Activated naive CD4-positive, alpha-beta T cell treated with anti-CD3 and anti-CD28 coated beads, Interleukin-2, amount 10 ng/mL, durations not matched to agents 7 days and 5 days (primary cell): ENCODE measurements around the gene MYMX.

Source experiments
- CTCF ChIA-PET: fragments of 350-600 bp; sonication (Branson Sonifier 250); formaldehyde crosslinking; loops from one replicate; lab custom pipeline; 2021; ENCODE audit warnings: antibody characterized with exemption; lab: Charles Lee
- DNase-seq: peaks from one replicate; pipeline ENCODE4 v3.0.0-alpha.2; 2020
- H3K27ac Mint-ChIP-seq: one replicate; pipeline ENCODE4 v1.8.0; 2021; ENCODE audit warnings: mild to moderate bottlenecking, moderate library complexity, mixed read lengths
- H3K27me3 Mint-ChIP-seq: one replicate; pipeline ENCODE4 v1.8.0; 2021; ENCODE audit warnings: mild to moderate bottlenecking, mixed read lengths
- H3K36me3 Mint-ChIP-seq: one replicate; pipeline ENCODE4 v1.8.0; 2021; ENCODE audit warnings: mixed read lengths
- H3K4me1 Mint-ChIP-seq: one replicate; pipeline ENCODE4 v1.8.0; 2021; ENCODE audit warnings: mixed read lengths
- H3K4me3 Mint-ChIP-seq: one replicate; pipeline ENCODE4 v1.8.0; 2021; ENCODE audit warnings: mild to moderate bottlenecking, moderate library complexity, mixed read lengths
- H3K9me3 Mint-ChIP-seq: one replicate; pipeline ENCODE4 v1.8.0; 2021; ENCODE audit warnings: mixed read lengths

MYMX gene

GRCh38 chr6:44219053-44219814 is 2.5 kb downstream of the MYMX start:
- CTCF ChIA-PET = interaction anchor here (0.7 to 1.0 kb wide), 2 partner anchors 42 to 46 kb away, joined by 3 to 4 read pairs; no protein-coding TSS in a partner anchor
- peak; percentile 50 for DNase-seq
- Mint-ChIP-seq H3K4me1 (peaks cover 37% of the 10 kb centered on the region), H3K27ac (no peak overlapping the region), H3K27me3 (peaks cover 64% of the 10 kb centered on the region), H3K4me3 (no peak overlapping the region), H3K9me3 (no peaks in the 10 kb centered on the region), H3K36me3 (no peaks in the 10 kb centered on the region)

DNA sequence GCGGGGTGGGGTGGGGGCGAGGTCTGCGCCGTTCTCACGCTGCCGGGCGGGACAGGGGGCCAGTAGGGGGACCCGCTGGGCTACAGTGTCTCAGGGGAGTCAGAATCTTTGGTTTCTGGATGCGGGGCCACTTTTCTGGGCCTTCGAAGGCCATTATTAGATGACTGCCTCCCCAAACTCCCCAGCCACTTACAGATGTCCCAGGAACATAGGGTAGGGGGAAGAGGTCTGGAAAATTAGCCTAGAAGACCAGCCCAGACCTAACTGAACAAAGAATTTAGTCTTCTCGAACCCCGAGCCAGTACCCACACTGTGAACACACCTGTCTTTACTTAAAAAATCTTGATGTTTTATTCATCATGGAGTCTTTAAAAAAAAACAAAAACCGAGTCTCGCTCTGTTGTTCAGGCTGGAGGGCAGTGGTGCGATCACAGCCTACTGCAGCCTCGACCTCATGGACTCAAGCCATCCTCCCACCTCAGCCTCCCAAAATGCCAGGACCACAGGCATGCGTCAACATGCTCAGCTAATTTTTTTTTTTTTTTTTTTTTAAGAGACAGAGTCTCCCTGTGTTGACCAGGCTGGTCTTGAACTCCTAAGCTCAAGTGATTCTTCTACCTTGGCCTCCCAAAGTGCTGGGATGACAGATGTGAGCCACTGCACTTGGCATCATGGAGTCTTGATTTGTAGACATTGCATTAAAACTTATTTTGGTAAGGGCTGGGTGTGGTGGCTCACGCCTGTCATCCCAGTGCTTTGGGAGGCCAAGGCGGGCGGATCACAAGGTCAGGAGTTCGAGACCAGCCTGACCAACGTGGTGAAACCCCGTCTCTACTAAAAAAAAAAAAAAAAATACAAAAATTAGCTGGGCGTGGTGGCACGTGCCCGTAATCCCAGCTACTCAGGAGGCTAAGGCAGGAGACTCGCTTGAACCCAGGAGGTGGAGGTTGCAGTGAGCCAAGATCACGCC is 3.4 kb downstream of the MYMX start:
- H3K27ac Mint-ChIP-seq = no peak overlapping the region
- no peaks in the 10 kb centered on the region for H3K36me3 Mint-ChIP-seq
- CTCF ChIA-PET = interaction anchor here (0.7 to 1.9 kb wide), 4 partner anchors 15 to 330 kb away, joined by 3 to 8 read pairs (median 4); no protein-coding TSS in a partner anchor
- DNase-seq = no peak
- H3K9me3 Mint-ChIP-seq = no peaks in the 10 kb centered on the region
- peaks cover 46% of the 10 kb centered on the region for H3K4me1 Mint-ChIP-seq
- no peak overlapping the region for H3K4me3 Mint-ChIP-seq
- H3K27me3 Mint-ChIP-seq = peaks cover 60% of the 10 kb centered on the region

- CTCF ChIA-PET = interaction anchor here (0.6 to 5.4 kb wide), 7 partner anchors 11 to 48 kb away, joined by 3 to 30 read pairs (median 4); partner anchors contain the start of gene SLC35B2
- no peaks in the 10 kb centered on the region for H3K36me3 Mint-ChIP-seq
- no peaks in the 10 kb centered on the region for H3K9me3 Mint-ChIP-seq
- DNase-seq = no peak
- peaks cover 46% of the 10 kb centered on the region for H3K4me1 Mint-ChIP-seq
- H3K4me3 Mint-ChIP-seq = no peak overlapping the region
- no peak overlapping the region for H3K27ac Mint-ChIP-seq
- peaks cover 58% of the 10 kb centered on the region for H3K27me3 Mint-ChIP-seq
Measured at GRCh38 chr6:44220913-44221290, 4.2 kb downstream of the MYMX start.

DNA sequence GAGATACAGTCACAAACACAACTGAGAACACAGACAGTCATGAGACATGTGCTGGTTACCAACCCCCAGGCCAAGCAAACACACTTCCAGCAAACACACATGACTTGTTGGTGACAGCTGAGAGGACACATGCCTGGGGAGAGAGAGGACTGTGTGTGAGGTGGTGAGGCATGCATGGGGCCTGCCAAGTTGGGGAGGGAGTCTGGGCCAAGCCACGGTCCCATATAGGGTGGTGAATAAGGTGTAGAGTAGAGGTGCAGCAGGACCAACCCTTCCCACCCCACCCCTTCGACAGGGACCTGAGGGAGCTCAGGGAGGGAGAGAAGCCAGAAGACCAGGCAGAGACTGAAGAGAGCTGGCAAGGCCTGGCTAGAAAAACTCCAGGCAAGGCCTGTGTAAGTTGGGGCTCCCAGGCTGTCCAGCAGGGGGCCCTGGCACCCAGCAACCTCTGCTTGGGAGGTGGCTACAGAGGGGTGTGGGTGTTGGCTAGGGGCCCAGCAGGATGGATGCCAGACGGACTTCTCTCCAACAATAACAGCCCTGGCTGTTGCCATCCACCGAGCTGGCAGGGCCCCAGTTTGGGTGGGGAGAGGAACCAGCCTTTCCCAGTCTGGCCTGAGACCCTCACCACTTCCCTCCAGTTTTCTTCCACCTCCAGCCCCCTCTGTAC is 4.7 kb downstream of the MYMX start:
- Mint-ChIP-seq H3K9me3 (no peaks in the 10 kb centered on the region), H3K4me1 (peaks cover 46% of the 10 kb centered on the region), H3K27me3 (peaks cover 53% of the 10 kb centered on the region), H3K4me3 (peak overlapping the region; percentile 23), H3K27ac (no peak overlapping the region), H3K36me3 (no peaks in the 10 kb centered on the region)
- peak; percentile 86 for DNase-seq
- CTCF ChIA-PET = interaction anchor here (0.6 to 5.4 kb wide), 11 partner anchors 9 to 105 kb away, joined by 3 to 30 read pairs (median 4); partner anchors contain the start of gene SLC35B2

- DNase-seq = no peak
- CTCF ChIA-PET = interaction anchor here (0.7 to 5.4 kb wide), 10 partner anchors 10 to 105 kb away, joined by 3 to 30 read pairs (median 5); partner anchors contain the start of gene SLC35B2
- H3K27ac Mint-ChIP-seq = no peak overlapping the region
- H3K27me3 Mint-ChIP-seq = peaks cover 48% of the 10 kb centered on the region
- H3K9me3 Mint-ChIP-seq = no peaks in the 10 kb centered on the region
- no peaks in the 10 kb centered on the region for H3K36me3 Mint-ChIP-seq
- H3K4me1 Mint-ChIP-seq = peaks cover 46% of the 10 kb centered on the region
- H3K4me3 Mint-ChIP-seq = peak overlapping the region; percentile 23
Measured at GRCh38 chr6:44221961-44222335, 5.2 kb downstream of the MYMX start.

DNA sequence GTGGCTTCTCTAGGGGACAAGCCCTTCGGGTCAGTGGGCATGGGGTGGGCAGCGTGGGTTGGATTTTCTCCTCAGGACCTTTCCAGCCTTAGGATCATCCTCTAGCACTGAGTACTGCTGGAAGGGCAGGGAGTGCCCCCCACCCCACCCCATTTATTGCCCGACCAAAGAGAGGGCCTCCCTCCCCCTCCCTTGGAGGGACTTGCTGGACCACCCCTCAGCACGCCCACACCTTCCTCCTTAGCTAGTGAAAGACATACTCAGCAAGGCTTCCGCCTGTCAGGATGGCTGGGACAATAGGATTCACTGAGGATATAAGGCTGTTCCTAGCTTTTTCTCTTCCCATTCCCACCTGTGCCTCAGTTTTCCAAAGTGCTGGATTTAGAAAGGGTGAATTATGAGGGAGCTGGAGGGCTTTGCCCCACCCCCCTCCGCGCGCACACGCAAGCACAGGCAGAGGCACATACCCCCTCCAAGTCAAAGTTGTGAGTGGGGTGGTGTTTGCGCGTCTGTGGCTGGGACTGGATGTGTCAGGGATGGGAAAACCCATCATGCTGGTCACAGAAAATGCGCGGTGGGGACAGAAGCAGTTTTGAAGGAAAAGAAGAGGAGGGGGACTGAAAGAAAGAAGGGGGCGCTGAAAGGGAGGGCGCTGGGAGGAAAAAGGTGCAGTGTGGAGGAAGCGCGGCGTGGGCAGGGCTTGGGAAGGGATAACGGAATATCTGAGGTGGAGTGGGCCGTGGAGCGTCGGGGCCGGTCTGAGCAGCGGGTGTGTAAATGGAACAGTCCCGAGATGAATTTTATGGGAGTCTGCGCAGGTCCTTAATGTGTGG is 6.0 kb downstream of the MYMX start:
- Mint-ChIP-seq H3K36me3 (no peaks in the 10 kb centered on the region), H3K27ac (peak overlapping the region; percentile 22), H3K27me3 (peaks cover 40% of the 10 kb centered on the region), H3K4me1 (peaks cover 46% of the 10 kb centered on the region), H3K4me3 (peak overlapping the region; percentile 76), H3K9me3 (no peaks in the 10 kb centered on the region)
- DNase-seq = no peak
- CTCF ChIA-PET = interaction anchor here (0.7 to 5.4 kb wide), 7 partner anchors 10 to 44 kb away, joined by 3 to 30 read pairs (median 6); partner anchors contain the start of gene SLC35B2

DNA sequence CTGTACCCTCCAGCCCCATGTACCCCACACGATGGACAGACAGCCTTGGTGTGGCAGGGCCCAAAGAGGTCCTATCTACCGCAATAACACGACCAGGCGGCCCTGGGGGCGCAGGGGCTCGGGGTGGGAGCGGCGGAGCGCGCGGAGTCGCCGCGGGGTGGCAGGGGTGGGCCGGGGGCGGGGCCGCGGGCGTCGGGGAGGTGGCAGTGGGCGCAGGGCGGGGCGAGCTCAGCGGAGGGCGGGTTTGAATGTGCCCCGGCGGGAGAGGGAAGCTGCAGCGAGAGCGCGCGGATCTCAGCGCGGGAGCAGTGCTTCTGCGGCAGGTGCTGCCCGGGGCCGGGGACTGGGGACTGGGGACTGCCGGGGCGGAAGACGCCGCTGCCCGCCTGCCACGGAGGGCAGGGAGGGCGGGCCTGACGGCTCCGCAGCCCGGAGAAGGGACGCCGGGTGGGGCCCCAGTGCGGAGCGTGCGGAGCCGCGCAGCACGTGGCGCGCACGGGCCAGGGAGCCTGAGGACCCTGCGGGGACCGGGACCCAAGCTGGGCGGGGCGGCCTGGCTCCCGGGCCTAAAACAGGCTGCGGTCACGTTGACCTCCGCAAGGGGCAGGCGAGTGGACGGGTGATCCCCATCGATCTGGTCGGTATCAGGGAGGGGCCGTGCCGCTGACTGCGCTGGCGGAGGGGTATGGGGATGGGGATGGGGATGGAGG is 6.7 kb downstream of the MYMX start, which contains the start of gene SLC29A1:
TSS of gene SLC29A1 (plus strand) at position 277 of the 710 bp plus-strand sequence. CDS start 3,719 bp downstream, outside the sequence.
- H3K4me1 Mint-ChIP-seq = peaks cover 41% of the 10 kb centered on the region
- CTCF ChIA-PET = interaction anchor here (1.7 to 5.4 kb wide), 7 partner anchors 14 to 72 kb away, joined by 4 to 30 read pairs (median 8); partner anchors contain the start of genes HSP90AB1 and SLC35B2
- H3K27me3 Mint-ChIP-seq = peaks cover 32% of the 10 kb centered on the region
- peak; percentile 90 for DNase-seq
- H3K9me3 Mint-ChIP-seq = no peaks in the 10 kb centered on the region
- H3K27ac Mint-ChIP-seq = peak within 1 kb of the TSS; percentile 22
- no peaks in the 10 kb centered on the region for H3K36me3 Mint-ChIP-seq
- peak within 1 kb of the TSS; percentile 76 for H3K4me3 Mint-ChIP-seq

GRCh38 chr6:44224029-44224964 is 7.6 kb downstream of the MYMX start:
- peaks cover 36% of the 10 kb centered on the region for H3K4me1 Mint-ChIP-seq
- CTCF ChIA-PET = interaction anchor here (0.7 to 5.4 kb wide), 10 partner anchors 10 to 73 kb away, joined by 3 to 30 read pairs (median 6); partner anchors contain the start of genes HSP90AB1 and SLC35B2
- H3K4me3 Mint-ChIP-seq = peak overlapping the region; percentile 76
- peak overlapping the region; percentile 21 for H3K27ac Mint-ChIP-seq
- peak; percentile 38 for DNase-seq
- peaks cover 24% of the 10 kb centered on the region for H3K27me3 Mint-ChIP-seq
- no peaks in the 10 kb centered on the region for H3K9me3 Mint-ChIP-seq
- H3K36me3 Mint-ChIP-seq = peaks cover 2% of the 10 kb centered on the region

DNA sequence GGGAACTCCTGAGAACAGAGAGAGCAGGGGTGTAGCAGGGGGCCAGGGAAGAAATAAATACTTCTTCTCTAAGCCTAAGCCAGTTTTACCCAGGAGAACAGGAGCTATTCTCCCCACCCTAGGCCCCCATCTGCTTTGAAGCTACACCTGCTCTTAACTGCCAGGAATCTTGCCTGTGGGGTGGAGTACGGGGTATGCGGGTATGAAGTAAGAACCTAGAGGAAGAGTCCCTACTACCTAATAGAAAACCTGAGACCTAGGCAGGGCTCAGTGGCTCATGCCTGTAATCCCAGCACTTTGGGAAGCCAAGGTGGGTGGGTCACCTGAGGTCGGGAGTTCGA is 8.2 kb downstream of the MYMX start:
- no peak for DNase-seq
- Mint-ChIP-seq H3K4me3 (peak overlapping the region; percentile 76), H3K27ac (no peak overlapping the region), H3K36me3 (peaks cover 2% of the 10 kb centered on the region), H3K4me1 (peaks cover 31% of the 10 kb centered on the region), H3K27me3 (peaks cover 18% of the 10 kb centered on the region), H3K9me3 (no peaks in the 10 kb centered on the region)
- CTCF ChIA-PET = interaction anchor here (0.7 to 5.4 kb wide), 10 partner anchors 9 to 74 kb away, joined by 3 to 30 read pairs (median 6); partner anchors contain the start of genes HSP90AB1 and SLC35B2

DNA sequence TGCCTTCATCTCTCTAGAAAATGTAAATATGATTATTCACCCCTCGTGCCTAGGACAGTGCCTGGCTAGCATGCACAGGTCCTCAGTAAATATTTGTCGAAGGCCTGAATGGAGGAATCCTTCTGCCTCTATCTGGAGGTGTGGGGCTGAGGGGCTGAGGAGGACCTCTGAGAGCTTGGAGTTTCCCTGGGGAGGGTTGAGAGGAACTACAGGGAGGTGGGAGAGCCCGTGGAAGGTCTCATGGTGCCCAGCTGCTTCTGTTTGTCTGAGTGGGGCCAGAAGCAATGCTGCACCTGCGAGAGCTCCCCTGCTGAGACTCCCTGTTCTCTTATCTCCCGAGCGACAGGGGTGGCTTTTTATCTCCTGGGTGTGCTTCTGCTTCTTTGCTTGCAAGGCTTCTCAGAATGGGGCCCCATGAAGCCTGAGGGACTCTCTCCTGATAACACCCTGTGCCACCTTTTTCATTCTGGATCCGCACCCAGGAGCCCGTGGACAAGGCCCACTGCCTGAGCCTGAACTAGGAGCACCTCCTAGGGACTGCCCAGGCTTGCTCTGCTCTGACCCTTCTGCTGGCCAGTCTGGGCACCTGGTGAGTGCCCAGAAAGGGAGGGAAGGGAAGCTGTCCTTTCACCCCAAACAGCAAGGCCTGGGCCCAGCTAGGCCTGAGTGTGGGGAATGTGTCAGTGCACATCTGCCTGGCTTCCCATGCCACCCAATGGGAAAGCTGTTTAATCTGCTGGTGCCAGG is 9.0 kb downstream of the MYMX start:
- Mint-ChIP-seq H3K36me3 (peaks cover 2% of the 10 kb centered on the region), H3K9me3 (no peaks in the 10 kb centered on the region), H3K27ac (no peak overlapping the region), H3K4me1 (peaks cover 29% of the 10 kb centered on the region), H3K27me3 (peaks cover 14% of the 10 kb centered on the region), H3K4me3 (no peak overlapping the region)
- CTCF ChIA-PET = interaction anchor here (1.1 to 5.4 kb wide), 6 partner anchors 12 to 75 kb away, joined by 3 to 30 read pairs (median 6); partner anchors contain the start of gene SLC35B2
- no peak for DNase-seq
